Activated CD8-positive, alpha-beta memory T cell treated with anti-CD3 and anti-CD28 coated beads, Interleukin-2, amount 50 U/mL, for 48 hours (primary cell): Measurements from ENCODE around the gene CDH13.

Source experiments
- DNase-seq: peaks from one replicate; pipeline ENCODE4 v3.0.0-alpha.2; 2020

The CDH13 gene

DNA sequence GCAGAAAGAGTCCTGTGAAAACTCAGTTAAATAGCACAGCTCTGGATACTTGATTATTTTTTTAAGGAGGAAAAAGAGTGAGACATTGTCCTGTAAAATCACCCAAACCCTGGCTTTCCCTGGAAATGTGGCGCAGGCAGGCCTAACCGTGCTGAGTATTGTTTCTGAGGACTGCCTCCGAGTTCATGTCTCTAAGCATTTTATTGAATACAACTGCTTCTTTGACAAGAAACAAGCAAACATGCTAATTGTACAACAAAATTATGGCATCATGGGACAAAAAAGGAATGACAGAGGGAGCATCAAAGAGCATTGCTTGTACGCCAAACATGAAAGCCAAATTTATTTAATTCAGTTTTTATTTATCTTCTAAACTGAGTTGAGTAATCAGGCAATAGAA lies 1116.5 kb downstream of the CDH13 start:
- DNase-seq = no peak

DNA sequence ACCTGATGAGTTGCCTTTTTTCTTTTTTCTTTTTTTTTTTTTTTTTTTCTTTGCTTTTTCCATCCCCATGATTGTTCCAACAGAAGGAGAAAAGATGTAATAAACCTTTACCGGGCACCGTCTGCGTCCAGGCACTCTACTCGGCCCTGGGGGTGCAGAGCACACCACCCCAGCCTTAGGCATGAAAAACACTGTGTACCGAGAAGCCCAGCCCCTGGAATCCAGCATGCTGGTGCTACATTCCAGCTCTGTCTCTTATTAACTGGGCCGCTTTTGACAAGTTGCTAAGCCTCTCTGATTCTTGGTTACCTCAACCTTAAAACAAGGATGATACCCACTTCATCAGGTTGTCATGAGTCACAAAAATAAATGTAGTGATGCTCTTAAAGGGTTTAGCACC lies 1117.0 kb downstream of the CDH13 start:
- DNase-seq = no peak

DNA sequence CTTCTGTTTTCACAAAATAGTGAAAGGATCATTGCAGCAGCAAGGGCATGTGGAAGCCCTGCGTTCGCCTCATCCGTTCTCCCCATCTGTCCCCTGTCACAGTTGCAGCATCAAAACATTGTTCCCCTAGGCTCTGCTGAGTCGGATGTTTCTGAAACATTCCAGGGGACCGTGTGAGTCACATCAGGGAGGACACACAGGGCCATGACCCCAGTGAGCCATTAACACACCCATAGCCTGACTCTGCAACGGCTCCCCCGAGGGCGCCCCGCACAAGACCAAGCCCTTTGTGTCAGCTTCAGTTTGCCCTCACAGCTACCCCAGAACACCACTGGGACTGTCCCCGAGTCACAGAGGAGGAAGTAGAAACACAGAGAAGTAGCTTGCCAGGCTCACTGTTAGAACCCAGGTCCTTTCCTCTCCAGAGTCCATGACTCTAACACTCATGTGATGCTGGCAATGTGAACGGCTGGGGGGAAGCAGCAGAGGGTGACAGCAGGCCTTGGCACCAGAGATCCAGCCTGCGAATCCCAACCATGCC lies 1117.7 kb downstream of the CDH13 start:
- no peak for DNase-seq

DNA sequence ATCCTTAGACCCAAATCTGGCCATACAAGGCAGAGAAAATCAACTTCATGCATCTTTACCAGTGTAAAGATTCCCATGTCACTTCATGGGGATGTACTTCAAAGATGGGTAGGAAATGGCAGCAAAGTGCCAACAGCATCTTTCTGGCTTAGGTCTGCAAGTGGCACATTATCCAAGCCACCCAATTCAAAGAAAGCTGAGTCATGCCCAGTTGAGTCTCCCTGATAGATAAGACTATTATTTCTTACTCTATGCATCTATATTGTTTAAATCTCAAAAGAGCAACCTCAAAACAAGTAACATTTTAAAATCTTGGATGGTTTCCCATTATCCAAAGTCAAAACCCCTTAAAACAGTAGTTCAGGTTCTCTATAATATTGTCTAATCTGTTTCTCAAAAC lies 1119.8 kb downstream of the CDH13 start:
- DNase-seq = no peak

DNA sequence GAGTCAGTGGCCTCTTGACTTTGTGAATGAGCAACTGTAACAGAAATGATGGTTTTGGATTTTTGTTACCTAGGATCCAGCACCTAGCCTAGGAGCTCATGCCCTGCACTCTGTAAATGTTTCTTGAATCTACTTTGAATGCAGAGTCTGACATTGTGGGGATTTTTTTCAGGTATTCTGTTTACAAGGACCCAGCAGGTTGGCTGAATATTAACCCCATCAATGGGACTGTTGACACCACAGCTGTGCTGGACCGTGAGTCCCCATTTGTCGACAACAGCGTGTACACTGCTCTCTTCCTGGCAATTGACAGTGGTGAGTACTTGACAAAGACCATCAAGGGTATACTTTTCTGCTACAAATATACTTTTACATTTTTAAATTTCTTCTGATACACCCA lies 1121.2 kb downstream of the CDH13 start:
- DNase-seq = no peak

DNA sequence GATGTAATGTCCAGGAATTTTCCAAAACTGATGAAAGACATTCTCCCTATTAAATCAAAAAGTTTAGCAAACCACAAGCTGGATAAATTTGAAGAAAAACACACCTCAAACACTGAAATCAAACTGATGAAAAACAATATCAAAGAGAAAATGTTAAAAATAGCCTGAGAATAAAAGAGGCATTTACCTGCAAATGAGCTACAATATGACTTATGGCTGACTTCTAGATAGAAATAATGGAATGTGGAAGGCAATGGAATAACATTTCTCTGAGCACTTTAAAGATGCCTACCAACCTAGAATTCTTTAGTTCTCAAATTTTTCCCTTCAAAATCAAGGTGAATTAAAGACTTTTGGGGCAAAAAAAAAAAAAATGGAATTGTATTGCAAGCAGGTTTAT lies 1128.6 kb downstream of the CDH13 start:
- no peak for DNase-seq

DNA sequence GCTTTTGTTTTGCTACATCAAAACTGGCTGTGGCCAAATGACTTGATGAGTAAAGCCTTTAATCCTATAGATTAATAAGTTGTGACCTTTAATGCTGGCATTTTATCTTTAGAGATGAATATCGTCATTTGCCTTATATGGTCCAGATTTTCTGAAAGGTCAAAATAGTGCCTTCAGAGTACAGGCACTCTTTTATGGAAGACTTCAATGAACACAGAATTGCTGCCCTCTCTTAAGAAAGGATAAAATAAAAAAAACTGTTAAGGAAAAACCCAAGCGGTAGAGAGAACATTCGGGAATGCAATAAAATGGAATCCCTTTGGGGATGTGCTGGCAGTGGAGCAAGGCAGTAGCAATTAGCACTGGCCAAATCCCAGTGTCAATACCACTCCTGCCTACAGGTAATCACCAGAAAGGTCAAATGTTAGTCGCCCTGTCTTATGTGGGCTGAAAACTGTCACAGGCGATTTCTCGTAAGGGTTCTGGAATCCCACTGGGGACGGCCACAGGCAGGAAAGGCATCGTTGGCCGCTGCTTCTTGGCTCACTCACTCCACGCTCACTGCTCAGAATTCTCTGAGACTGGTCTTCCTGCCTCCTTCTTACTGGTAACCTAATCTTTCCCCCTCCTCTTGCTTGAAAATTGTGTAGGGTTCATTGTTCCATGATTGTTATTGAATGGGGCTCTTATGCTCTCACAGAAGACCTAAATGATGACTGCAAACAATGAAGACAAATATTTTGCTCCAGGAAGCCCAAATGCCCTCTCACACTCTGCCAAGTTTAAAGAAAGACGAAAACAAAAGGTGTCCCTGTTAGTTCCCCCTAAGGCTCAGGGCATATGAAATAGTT lies 1135.6 kb downstream of the CDH13 start:
- DNase-seq = no peak

DNA sequence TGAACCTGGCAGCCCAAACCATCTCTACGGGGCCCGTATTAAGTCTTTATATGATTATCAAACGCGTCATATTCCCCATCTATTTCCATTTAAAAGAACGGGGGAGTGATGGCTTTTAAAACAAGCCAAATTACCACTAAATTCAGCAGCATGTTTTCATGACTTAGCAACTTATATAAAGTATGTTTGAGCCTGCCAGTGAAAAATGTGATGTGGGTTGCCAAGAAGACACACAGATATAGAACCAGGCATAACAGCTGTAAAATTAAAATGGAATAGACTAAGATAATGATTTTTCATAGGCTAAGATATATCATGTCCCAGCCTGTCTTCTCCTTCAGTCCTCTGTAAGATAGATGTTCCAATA lies 1136.2 kb downstream of the CDH13 start:
- no peak for DNase-seq

DNA sequence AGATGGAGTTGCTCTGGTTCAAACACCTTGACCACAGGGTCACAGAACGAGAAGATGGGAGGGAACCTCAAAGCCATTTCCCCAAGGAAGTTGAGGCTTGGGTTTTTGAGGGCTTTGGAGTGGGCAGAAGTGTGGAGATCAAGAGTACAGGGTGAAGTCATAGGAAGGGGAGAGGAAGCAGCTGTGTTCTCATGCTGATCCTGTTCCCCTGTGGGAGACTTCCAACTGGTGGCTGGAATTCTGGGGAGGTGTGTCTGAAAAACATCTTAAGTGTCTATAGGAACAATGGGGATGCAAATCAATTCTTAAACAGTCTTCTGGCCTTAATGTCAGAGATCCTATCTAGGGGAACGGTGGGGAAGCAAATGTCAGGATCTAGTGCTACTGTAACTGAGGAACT lies 1142.2 kb downstream of the CDH13 start:
- no peak for DNase-seq

DNA sequence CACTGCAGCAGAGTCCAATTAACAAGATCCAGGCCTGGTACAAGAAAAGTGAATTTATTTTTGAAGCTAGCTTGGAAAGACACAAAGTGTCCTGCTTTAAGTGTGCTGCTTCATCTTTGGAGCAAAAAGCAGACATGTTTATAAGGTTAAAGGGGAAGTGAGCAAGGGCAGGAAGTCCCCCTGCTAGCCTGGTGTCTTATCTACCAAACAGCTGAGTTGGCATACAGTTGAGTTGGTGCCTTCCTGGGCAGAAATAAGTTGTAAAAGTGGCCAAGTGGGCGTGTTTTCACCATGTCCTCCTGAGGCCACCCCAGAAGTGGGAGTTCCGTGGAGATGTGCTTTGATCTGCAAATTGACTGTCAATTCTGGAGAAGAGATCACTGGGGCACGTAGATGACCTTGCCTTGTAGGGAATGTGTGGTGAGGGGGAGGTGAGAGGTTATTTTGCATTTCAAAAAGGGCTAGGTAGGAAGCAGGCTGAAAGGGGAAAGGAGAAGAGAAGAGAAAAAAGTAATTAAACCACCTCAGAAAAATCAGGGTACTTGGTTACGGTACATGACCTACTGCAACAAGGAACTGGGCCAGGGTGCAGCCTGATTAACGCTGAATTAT lies 1142.7 kb downstream of the CDH13 start:
- no peak for DNase-seq

DNA sequence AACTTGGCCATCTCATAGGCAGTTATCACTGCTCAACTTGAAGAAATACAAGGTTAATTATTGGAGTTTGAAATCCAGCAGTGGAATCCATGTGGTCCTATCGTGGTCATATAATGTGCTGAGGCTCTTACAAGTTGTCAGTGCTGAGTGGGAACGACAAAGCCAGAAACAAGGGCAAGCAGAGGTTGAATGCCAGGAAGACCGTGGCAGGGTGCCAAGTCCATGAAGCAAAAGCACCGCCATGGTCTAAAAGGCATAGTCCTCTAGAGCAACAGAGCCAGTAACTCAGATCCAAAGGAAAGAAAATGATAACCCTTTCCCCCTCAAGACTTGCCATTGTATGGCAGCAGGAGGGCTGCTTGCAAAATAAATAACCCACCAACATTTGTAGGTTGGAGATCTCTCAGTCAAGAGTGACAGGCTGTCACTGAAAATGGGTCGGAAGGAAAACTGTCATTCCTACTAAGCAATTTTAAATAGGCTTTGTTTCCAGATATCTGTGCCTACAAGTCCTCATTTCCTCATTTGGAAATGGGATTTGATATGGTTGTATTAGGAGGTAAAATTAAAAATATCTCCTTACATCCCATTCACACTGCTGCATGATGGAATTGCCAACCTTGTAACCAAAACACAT lies 1144.7 kb downstream of the CDH13 start:
- DNase-seq = no peak

DNA sequence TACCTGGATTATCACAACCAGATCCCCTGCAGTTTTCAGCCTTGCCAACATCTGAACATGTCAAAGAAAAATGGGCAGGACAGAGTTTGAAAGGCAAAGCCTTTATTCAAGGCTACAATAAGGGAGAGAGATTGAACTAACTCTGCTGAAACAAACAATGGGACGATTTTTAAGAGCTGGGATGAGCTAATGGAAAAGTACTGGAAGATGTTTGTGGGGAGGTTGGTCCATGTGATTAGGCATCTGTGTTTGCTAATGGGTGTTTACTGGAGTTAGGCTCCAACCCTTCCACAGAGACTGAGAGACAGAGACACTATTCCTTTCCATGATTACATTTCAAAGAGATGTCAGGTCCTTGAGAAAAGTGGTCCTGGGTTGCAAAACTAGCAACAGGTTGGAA lies 1146.0 kb downstream of the CDH13 start:
- no peak for DNase-seq

DNA sequence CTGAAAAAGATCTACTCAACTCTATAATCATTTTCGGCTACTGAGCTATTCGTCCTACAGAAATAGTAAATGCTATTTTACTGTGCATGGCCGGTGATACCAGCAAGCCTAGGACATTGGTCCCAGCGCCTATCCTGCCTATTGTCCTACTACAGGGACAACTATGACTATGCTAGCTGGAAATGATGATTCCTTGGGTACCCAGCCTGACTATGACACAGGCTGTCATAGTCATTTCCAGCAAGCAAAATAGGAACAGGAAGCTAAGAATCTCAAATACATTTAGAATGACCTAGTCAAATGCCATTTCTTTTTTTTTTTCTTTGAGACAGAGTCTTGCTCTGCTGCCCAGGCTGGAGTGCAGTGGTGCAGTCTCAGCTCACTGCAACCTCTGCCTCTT lies 1147.3 kb downstream of the CDH13 start:
- DNase-seq = no peak

DNA sequence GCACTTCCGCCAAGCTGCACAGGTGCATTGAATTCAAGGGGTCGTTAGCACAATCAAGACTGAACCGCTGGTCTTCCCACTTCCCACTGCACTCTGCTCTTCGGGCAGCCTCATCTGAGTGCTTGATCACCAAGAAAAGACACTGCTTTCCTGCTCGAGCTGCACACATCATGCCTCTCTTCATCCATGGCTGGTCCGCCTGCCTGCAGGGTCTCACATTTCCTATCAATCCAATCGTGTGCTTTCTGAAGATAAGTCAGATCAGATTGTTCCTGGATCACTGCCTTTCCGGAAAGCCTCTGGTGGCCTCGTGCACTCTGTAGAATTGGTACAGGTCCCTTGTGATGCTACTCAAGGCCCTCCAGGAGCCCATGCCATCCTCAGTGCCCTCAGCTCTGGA lies 1150.2 kb downstream of the CDH13 start:
- DNase-seq = no peak

DNA sequence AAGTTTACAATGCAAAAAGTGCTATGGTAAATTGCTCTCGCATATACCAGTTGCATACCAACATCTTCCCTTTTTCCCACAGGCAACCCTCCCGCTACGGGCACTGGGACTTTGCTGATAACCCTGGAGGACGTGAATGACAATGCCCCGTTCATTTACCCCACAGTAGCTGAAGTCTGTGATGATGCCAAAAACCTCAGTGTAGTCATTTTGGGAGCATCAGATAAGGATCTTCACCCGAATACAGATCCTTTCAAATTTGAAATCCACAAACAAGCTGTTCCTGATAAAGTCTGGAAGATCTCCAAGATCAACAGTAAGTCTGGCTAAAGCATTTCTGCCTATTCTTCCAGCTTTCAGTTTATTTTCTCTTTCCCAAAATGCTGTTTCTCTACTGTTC lies 1153.1 kb downstream of the CDH13 start:
- DNase-seq = no peak

DNA sequence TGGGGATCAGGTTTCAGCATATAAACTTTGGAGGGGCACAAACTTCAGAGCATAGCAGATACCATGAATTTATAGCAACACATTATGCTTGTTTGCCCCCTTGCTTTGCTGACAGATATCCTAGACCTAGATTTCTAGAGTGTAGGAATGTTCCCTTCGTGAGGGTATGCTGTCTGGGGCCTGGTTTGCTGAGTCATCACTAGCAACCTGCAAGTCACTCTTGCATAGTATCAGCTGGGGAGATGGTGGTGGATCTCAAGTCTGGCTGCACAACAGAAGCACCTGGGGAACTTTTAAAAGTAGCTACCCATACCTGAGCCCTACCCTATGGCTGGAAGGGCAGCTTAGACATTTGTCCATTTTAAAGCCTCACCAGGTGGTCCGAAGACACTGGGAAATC lies 1158.7 kb downstream of the CDH13 start:
- no peak for DNase-seq

DNA sequence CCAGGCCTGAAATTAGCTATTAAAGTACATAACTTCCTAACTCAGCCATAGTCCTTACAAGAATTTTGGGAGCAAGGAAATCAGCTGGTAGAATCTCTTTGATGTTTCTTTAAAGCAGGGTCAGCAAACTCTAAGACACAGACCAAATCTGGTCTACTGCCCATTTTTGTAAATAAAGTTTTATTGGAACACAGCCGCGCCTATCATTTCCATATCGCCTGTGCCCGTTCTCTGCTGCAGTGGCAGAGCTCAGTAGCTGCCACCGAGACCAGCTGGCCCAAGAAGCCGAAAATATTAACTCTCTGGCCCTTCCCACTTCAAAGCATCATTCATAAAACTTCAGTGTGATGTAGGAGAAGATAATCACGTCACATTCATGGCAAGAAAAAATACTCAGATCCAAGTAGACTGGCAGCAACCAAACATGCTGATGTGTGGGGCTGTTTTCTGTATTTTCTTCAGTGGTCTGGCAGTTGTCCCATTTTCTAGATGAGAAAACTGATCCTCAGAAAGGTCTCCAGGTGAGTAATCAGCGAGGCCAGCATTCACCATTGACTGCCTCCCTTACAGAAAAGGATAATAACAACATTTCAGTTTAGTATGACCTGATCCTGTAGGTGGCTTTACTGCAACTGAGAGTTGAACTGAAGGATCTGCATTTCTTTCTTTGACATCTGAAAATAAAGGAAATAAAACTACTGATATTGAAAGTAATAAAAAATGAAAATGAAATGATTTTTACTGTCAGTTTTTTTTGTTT lies 1163.1 kb downstream of the CDH13 start:
- no peak for DNase-seq

DNA sequence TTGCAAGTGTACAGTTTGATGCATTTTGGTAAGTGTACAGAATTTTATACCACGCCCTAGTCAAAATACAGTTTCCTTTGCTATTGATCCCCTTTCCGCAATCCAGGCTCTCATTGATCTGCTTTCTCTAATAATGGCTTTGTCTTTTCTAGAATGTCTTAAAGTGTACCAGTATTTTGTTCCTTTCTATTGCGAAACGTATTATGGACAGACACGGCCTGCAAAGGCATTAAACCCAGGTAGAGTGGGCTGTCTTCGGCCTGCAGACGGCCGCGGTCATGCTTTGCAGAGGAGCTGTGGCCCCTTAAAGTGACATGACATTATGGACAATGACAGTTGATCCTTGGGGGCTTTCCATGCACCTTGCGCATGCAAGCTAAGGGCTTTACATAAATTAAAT lies 1165.1 kb downstream of the CDH13 start:
- DNase-seq = no peak

DNA sequence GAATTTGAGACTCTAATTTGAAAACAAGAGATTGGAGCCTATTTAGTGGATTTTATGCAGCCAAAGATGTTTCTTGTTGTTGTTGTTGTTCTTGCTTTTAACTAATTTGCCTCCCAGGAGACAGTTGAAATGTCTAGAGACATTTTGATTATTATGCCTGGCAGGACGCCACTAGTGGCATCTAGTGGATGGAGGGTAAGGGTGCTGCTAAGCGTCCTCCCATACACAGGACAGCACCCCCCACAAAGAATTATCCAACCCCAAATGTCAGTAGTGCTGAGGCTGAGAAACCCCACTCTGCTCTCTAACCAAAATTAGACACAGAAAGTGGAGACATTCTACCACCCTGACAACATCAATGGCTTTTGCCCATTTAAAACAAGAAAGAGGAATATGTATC lies 1165.6 kb downstream of the CDH13 start:
- no peak for DNase-seq

DNA sequence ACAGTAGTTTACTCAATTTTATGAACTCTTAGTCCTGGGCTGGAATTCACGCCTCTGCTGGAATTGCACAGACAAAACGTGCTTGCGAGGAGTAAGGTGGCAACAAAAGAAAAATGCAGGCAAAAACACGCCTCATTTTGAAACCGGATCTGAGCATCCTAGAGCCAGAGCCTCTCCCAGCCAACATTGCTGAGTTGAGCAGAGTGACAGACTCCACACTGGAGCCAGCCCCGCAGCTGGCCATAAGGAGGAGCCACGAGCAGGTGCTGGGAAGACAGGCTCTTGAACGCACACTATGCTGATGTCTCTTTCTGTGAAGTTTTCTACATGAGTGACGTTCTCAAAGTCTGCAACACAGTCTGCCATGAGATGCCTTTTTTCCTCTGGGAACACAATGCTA lies 1166.4 kb downstream of the CDH13 start:
- DNase-seq = no peak

DNA sequence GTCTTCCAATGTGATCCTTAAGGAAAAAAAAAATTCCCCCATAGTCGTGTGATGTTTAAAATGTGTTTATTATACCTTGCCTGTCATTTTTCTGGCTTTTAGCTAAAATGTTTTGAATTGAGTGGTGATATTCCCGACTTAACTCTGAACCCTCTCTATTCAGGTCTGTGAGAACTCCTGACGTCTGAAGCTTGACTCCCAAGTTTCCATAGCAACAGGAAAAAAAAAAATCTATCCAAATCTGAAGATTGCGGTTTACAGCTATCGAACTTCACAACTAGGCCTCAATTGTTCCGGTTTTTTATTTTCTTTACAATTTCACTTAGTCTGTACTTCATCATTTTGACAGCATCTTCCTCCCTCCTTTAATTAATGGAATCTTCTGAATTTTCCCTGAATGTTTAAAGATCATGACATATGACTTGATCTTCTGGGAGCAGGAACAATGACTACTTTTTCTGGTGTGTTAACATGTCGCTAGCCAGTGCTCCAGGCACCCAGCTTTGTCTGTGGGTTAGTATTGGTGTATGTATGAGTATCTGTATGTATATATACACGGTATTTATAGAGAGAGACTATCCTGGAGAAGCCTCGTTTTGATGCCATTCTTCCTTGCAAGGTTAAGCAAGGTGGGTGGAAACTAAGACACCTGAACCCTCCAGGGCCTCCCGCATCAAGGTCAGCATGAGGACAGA lies 1168.2 kb downstream of the CDH13 start:
- no peak for DNase-seq

DNA sequence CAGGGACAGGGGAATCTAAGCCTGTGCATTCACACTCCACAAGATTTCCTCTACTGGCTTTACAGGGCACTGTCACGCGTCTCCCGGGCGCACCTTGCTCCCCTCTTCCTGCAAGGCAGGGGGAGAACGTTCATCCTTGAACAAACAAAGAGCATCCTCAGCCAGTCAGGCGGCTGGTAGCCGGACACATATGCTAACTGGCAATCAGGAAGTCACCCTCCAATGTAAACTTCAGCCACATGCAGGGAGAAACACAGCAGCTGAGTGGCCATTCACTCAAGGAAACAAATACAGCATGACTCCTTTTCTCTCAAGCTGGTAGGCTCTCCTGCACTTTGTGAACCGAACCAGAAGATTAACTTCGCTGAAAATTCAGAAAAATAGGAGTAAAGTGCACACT lies 1170.2 kb downstream of the CDH13 start:
- no peak for DNase-seq

DNA sequence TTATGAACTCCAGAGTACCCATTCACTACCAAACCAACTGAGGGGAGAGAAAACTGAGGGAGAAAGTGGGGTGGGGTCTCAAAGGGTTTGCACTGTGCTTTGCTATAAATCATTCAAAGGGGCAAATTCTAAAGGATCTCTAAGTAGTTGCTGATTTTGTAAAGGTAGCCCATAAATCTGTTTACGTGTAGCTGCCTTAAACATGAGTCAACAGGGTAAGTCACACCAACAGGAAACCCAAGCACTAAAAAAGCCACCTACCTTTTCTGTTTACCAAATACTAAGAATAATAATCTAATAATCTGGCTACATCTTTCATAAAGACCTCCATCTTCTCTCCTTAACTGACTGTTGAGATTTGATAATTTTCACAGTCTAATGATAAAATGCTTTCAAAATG lies 1172.6 kb downstream of the CDH13 start:
- DNase-seq = no peak
